Forelimb muscle (tissue), 1 donor: ENCODE results near the gene ADRA2B. TPM values are rescaled to one million over a fixed set of nuclear protein-coding genes. Genes with fewer than 3 reads are reported as not detected.
"Not testable (repeated sequence)": the region's sequence is repeated elsewhere in the genome, so short reads cannot be mapped to it uniquely, and the experiment has no call there.

Experiments
- DNase-seq: peaks from one replicate; pipeline ENCODE4 v3.0.0-alpha.2; 2013; ENCODE audit warnings: low read depth
- polyA plus RNA-seq: library from polyadenylated mRNA; unstranded; fragments of 120-200 nt; gene quantifications from one replicate; pipeline ENCODE4 v1.2.1, GENCODE V29; 2013; ENCODE audit not compliant: insufficient read length

The ADRA2B gene
- polyA plus RNA-seq, 1 donor = 2.1 TPM

GRCh38 chr2:96069878-96070277 is 46.5 kb downstream of the ADRA2B start:
- DNase-seq = not testable (repeated sequence)

GRCh38 chr2:96067902-96068581 is 48.3 kb downstream of the ADRA2B start:
- not testable (repeated sequence) for DNase-seq

- DNase-seq = not testable (repeated sequence)
Observed at GRCh38 chr2:96067098-96067660, 49.2 kb downstream of the ADRA2B start.

- not testable (repeated sequence) for DNase-seq
Observed at GRCh38 chr2:96066511-96066910, 49.9 kb downstream of the ADRA2B start.

GRCh38 chr2:96065954-96066353 is 50.4 kb downstream of the ADRA2B start:
- not testable (repeated sequence) for DNase-seq

- no peak for DNase-seq
Observed at GRCh38 chr2:96065381-96065930, 50.9 kb downstream of the ADRA2B start.

GRCh38 chr2:96064760-96065159 is 51.6 kb downstream of the ADRA2B start:
- not testable (repeated sequence) for DNase-seq

- not testable (repeated sequence) for DNase-seq
Observed at GRCh38 chr2:96064047-96064675, 52.2 kb downstream of the ADRA2B start.

- DNase-seq = not testable (repeated sequence)
Observed at GRCh38 chr2:96063116-96063899, 53.1 kb downstream of the ADRA2B start.

Other genes with a start within 250 kb of the ADRA2B start
- 30.7 TPM for gene ANKRD36C, start 124.7 kb downstream of the ADRA2B start, polyA plus RNA-seq
- 5.6 TPM for gene GPAT2, start 81.7 kb downstream of the ADRA2B start, polyA plus RNA-seq
- gene ASTL, start 21.9 kb upstream of the ADRA2B start, polyA plus RNA-seq = not detected
- 3.6 TPM for gene DUSP2, start 28.9 kb upstream of the ADRA2B start, polyA plus RNA-seq
- 105 TPM for gene STARD7, start 92.3 kb upstream of the ADRA2B start, polyA plus RNA-seq
- 24.6 TPM for gene TMEM127, start 149.4 kb upstream of the ADRA2B start, polyA plus RNA-seq
- 42.5 TPM for gene CIAO1, start 149.7 kb upstream of the ADRA2B start, polyA plus RNA-seq
- 91.7 TPM for gene SNRNP200, start 189.0 kb upstream of the ADRA2B start, polyA plus RNA-seq
- 3.0 TPM for gene ITPRIPL1, start 208.7 kb upstream of the ADRA2B start, polyA plus RNA-seq
- gene NCAPH, start 219.2 kb upstream of the ADRA2B start, polyA plus RNA-seq = 6.9 TPM